Endothelial cell of umbilical vein (primary cell): ENCODE data around the gene ATXN7L1. TPM values are rescaled to one million over a fixed set of nuclear protein-coding genes. Genes with fewer than 3 reads are reported as not detected.

Experiments used
- BruUV-seq: library from RNA; stranded (reverse); fragments of 400-500 nt; replicated peaks from 2 replicates; lab custom pipeline; 2021; lab: Mats Ljungman, UMichigan
- CTCF ChIA-PET: fragments of 300-600, 350-600 bp; sonication (Branson Sonifier 250); formaldehyde crosslinking; loops from one replicate; lab custom pipeline; 2021; ENCODE audit warnings: antibody characterized with exemption, inconsistent platforms; lab: Charles Lee
- POLR2A ChIA-PET: fragments of 300-600, 350-600 bp; sonication (Branson Sonifier 250); formaldehyde crosslinking; loops from one replicate; lab custom pipeline; 2021; ENCODE audit warnings: antibody characterized with exemption, inconsistent platforms; lab: Charles Lee
- DNase-seq: peaks from one replicate; pipeline ENCODE4 v3.0.0-alpha.2; 2011; ENCODE audit warnings: low read depth, low spot score
- FAIRE-seq: peaks from 2 replicates; lab custom pipeline; 2011; peaks lifted over from hg19 to GRCh38; lab: Jason Lieb, UNC
- H2AFZ ChIP-seq: 2 replicates; pipeline ENCODE4 v1.6.0; 2012; ENCODE audit warnings: low read depth, low read length, control low read depth, inconsistent platforms
- H3K27ac ChIP-seq: 2 replicates; pipeline ENCODE4 v1.5.1; 2011; ENCODE audit warnings: low read depth, mild to moderate bottlenecking, control low read depth, low read length, moderate library complexity; ENCODE audit not compliant: insufficient read depth
- H3K27me3 ChIP-seq, 2 experiments: 2 replicates each; pipeline versions ENCODE4 v1.6.0 to v1.6.1; 2011; ENCODE audit warnings: low read length in 2 of 2, mixed read lengths in 1 of 2; ENCODE audit not compliant: control insufficient read depth in 2 of 2, insufficient read depth in 2 of 2
- H3K36me3 ChIP-seq, 2 experiments: 2 replicates in 1 of 2; 3 replicates in 1 of 2; pipeline ENCODE4 v1.5.1; 2011; ENCODE audit warnings: low read length in 2 of 2, mild to moderate bottlenecking in 1 of 2, moderate library complexity in 1 of 2; ENCODE audit not compliant: control insufficient read depth in 2 of 2, insufficient read depth in 2 of 2; ENCODE audit errors: extremely low read depth in 1 of 2
- H3K4me1 ChIP-seq: 3 replicates; pipeline ENCODE4 v1.5.1; 2011; ENCODE audit warnings: mild to moderate bottlenecking, low read length; ENCODE audit not compliant: control insufficient read depth, insufficient read depth; ENCODE audit errors: extremely low read depth
- H3K4me2 ChIP-seq: 2 replicates; pipeline ENCODE4 v1.6.1; 2011; ENCODE audit warnings: low read length, control low read depth, mixed read lengths; ENCODE audit not compliant: insufficient read depth
- H3K4me3 ChIP-seq, 3 experiments: fragments of 200-600 bp in 1 of 3; sonication (generic), shearing (Covaris generic) in 1 of 3; replicated peaks in 1 of 3; 2 replicates each; pipeline ENCODE4 v1.5.1; 2011 to 2016; ENCODE audit warnings: control low read depth in 3 of 3, low read length in 3 of 3, mild to moderate bottlenecking in 2 of 3, inconsistent platforms in 1 of 3, low read depth in 1 of 3, moderate library complexity in 1 of 3; ENCODE audit not compliant: insufficient read depth in 1 of 3
- H3K79me2 ChIP-seq: 2 replicates; pipeline ENCODE4 v1.6.0; 2012; ENCODE audit warnings: low read length, inconsistent platforms; ENCODE audit not compliant: control insufficient read depth, insufficient read depth
- H3K9ac ChIP-seq: replicated peaks from 2 replicates; pipeline ENCODE3; 2011; ENCODE audit warnings: low read length, control low read depth; ENCODE audit not compliant: insufficient read depth; ENCODE audit errors: extremely low read depth
- H3K9me1 ChIP-seq: replicated peaks from 3 replicates; pipeline ENCODE4 v1.6.0; 2011; ENCODE audit warnings: mild to moderate bottlenecking, low read length; ENCODE audit not compliant: control insufficient read depth, insufficient read depth; ENCODE audit errors: extremely low read depth
- H3K9me3 ChIP-seq: replicated peaks from 2 replicates; pipeline ENCODE4 v1.5.1; 2012; ENCODE audit warnings: low read length, inconsistent platforms; ENCODE audit not compliant: control insufficient read depth, insufficient read depth
- H4K20me1 ChIP-seq: replicated peaks from 2 replicates; pipeline ENCODE3; 2011; ENCODE audit warnings: mild to moderate bottlenecking, low read length; ENCODE audit not compliant: control insufficient read depth, insufficient read depth; ENCODE audit errors: extremely low read depth
- CTCF ChIP-seq, 2 donors: IDR thresholded peaks; 1 replicate in 1 of 2; 2 replicates in 1 of 2; pipeline ENCODE4 v1.5.1; 2011; ENCODE audit warnings: low read length in 2 of 2, mild to moderate bottlenecking in 2 of 2, moderate library complexity in 2 of 2, control low read depth in 1 of 2, inconsistent platforms in 1 of 2, low read depth in 1 of 2; ENCODE audit not compliant: insufficient read depth in 1 of 2; ENCODE audit errors: extremely low read depth in 1 of 2
- EZH2 ChIP-seq: IDR thresholded peaks from 2 replicates; pipeline ENCODE4 v1.6.1; 2012; ENCODE audit warnings: borderline replicate concordance, low read depth, mild to moderate bottlenecking, moderate library complexity, low read length, inconsistent platforms; ENCODE audit not compliant: severe bottlenecking
- FOS ChIP-seq: IDR thresholded peaks from 2 replicates; pipeline ENCODE4 v1.6.1; 2011; ENCODE audit warnings: mild to moderate bottlenecking, low read length, moderate library complexity, borderline replicate concordance; ENCODE audit not compliant: insufficient read depth
- GATA2 ChIP-seq: IDR thresholded peaks from 2 replicates; pipeline ENCODE4 v1.7.0; 2011; ENCODE audit warnings: low read depth, mild to moderate bottlenecking, moderate library complexity, mixed read lengths, low read length; ENCODE audit not compliant: insufficient read length, insufficient read depth
- JUN ChIP-seq: IDR thresholded peaks from 2 replicates; pipeline ENCODE4 v1.6.1; 2011; ENCODE audit warnings: borderline replicate concordance, low read depth; ENCODE audit not compliant: insufficient read length, insufficient read depth
- MYC ChIP-seq: IDR thresholded peaks from one replicate; pipeline ENCODE4 v1.6.1; 2011; ENCODE audit warnings: mild to moderate bottlenecking, low read depth, low read length
- POLR2A ChIP-seq: IDR thresholded peaks from 2 replicates; pipeline ENCODE4 v1.6.1; 2012; ENCODE audit warnings: low read depth, mild to moderate bottlenecking, control low read depth, low read length
- POLR2AphosphoS5 ChIP-seq: IDR thresholded peaks from 2 replicates; pipeline ENCODE4 v1.6.1; 2012; ENCODE audit warnings: low read depth, mild to moderate bottlenecking, control low read depth, low read length, moderate library complexity; ENCODE audit not compliant: insufficient read depth
- dilution Hi-C: fragments of 300-500 bp; cut with MboI; formaldehyde crosslinking; loops from one replicate; pipeline ENCODE4 v1.15.0; 2019; ENCODE audit warnings: low sequenced_read_pairs; ENCODE audit not compliant: extremely low pct_ligation_motif_present
- intact Hi-C: fragments of 100-400 bp; cut with micrococcal nuclease; formaldehyde crosslinking; loops from one replicate; pipeline ENCODE4 v1.10.0; 2022
- polyA plus RNA-seq, 4 experiments: library from polyadenylated mRNA; depleted of rRNA in 3 of 4; stranded (reverse) in 3 of 4; unstranded in 1 of 4; fragments of >200 nt; gene quantifications; 2 replicates each; pipeline versions ENCODE4 v1.2.1 to v1.2.3, GENCODE V29; 2011 to 2012; ENCODE audit warnings: missing spikeins in 1 of 4
- total RNA-seq: library from RNA; stranded (reverse); gene quantifications from 2 replicates; pipeline ENCODE4 v1.2.3, GENCODE V29; 2021
- TF ChIP-seq, protein P1 (sequence below): IDR thresholded peaks from 2 replicates; pipeline ENCODE4 v1.6.1; 2011; ENCODE audit not compliant: insufficient read depth, insufficient read length

Gene ATXN7L1
- total and polyA plus RNA-seq, 2 donors (not counting 3 experiments of a cell fraction or from before 2014, with no cell fraction given): 4.6 to 15.6 TPM

GRCh38 chr7:105768117-105768516 is 108.3 kb downstream of the ATXN7L1 start:
- Histone ChIP-seq H3K27ac (no peak overlapping the region), H3K27me3 (no peaks in the 10 kb centered on the region), H3K9me3 (no peaks in the 10 kb centered on the region), H3K36me3 (no peaks in the 10 kb centered on the region), H3K4me1 (peaks cover 7% of the 10 kb centered on the region), H3K4me3 (no peak overlapping the region), H3K4me2 (no peak overlapping the region), H3K9ac (no peak overlapping the region), H4K20me1 (no peaks in the 10 kb centered on the region), H3K79me2 (no peaks in the 10 kb centered on the region), H2AFZ (no peak overlapping the region), H3K9me1 (no peaks in the 10 kb centered on the region)
- CTCF ChIA-PET: no interaction called here
- intact Hi-C loops: loop anchor here (5.0 to 10.0 kb wide), 2 partner anchors 119 to 387 kb away; no protein-coding TSS in a partner anchor
- BruUV-seq: no TSS peak
- TF ChIP-seq CTCF (IDR thresholded peaks at IDR 0.05; ENCODE audit: extremely low read depth in 1 of 2, insufficient read depth in 1 of 2, low read depth in 1 of 2, low read length in 2 of 2): no peak
- no peak for TF ChIP-seq POLR2AphosphoS5
- no peak for TF ChIP-seq POLR2A
- no peak for TF ChIP-seq JUN
- TF ChIP-seq, protein P1, sequence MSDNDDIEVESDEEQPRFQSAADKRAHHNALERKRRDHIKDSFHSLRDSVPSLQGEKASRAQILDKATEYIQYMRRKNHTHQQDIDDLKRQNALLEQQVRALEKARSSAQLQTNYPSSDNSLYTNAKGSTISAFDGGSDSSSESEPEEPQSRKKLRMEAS: no peak
- TF ChIP-seq EZH2: no peak
- no peak for TF ChIP-seq MYC
- no peak for TF ChIP-seq FOS
- no peak for TF ChIP-seq GATA2
- DNase-seq (no peak), FAIRE-seq (no peak)
- dilution Hi-C loops: loop anchor here (25.0 kb wide), 1 partner anchor 244 kb away; no protein-coding TSS in a partner anchor
- POLR2A ChIA-PET: interaction anchor here (0.6 kb wide), 1 partner anchor 415 kb away, joined by 3 read pairs; no protein-coding TSS in a partner anchor
